K562 (cell line): ENCODE results near the gene OSGEPL1. TPM values are rescaled to one million over a fixed set of nuclear protein-coding genes. Genes with fewer than 3 reads are reported as not detected.

ENCODE experiments used
- ATAC-seq: fragments of 200-7000 bp; cut with Tn5 transposase; 3 replicates; pipeline ENCODE4 v1.9.1; 2020; ENCODE audit warnings: moderate library complexity
- BruUV-seq: library from RNA; stranded (reverse); fragments of 400-500 nt; replicated peaks from 2 replicates; lab custom pipeline; 2021; lab: Mats Ljungman, UMichigan
- CTCF ChIA-PET: fragments of 300-600 bp; formaldehyde crosslinking; extraction: SDS; loops from one replicate; lab custom pipeline; 2021; ENCODE audit warnings: low intra/inter-chr PET ratio; lab: Yijun Ruan, JAX
- POLR2A ChIA-PET: fragments of 300-600, 350-650 bp; sonication (Branson Sonifier 250); formaldehyde crosslinking; extraction: SDS; loops from one replicate; lab custom pipeline; 2021; ENCODE audit warnings: antibody characterized with exemption, inconsistent platforms; lab: Yijun Ruan, JAX
- DNase-seq, 4 experiments: peaks; one replicate each; pipeline versions ENCODE4 v3.0.0 to v3.0.0-alpha.2; 2011 to 2018; ENCODE audit warnings: low spot score in 3 of 4, mixed read lengths in 3 of 4; ENCODE audit errors: extremely low read depth in 1 of 4
- FAIRE-seq: peaks from 2 replicates; lab custom pipeline; 2011; peaks lifted over from hg19 to GRCh38; lab: Jason Lieb, UNC
- H2AFZ ChIP-seq: 2 replicates; pipeline ENCODE4 v1.6.0; 2011; ENCODE audit warnings: low read depth, low read length, control low read depth, inconsistent platforms
- H3K27ac ChIP-seq: fragments of 200-600 bp; 3 replicates; pipeline ENCODE4 v1.8.0; 2011; ENCODE audit warnings: low read depth, mild to moderate bottlenecking, control low read depth, inconsistent platforms, low read length, moderate library complexity, mixed read lengths; ENCODE audit errors: extremely low read depth
- H3K27me3 ChIP-seq, 2 experiments: fragments of 300-600 bp in 1 of 2; 2 replicates in 1 of 2; 3 replicates in 1 of 2; pipeline versions ENCODE4 v1.6.0 to v1.8.0; 2011; ENCODE audit warnings: inconsistent platforms in 2 of 2, low read length in 2 of 2, mild to moderate bottlenecking in 1 of 2, mixed read lengths in 1 of 2, moderate library complexity in 1 of 2; ENCODE audit not compliant: control insufficient read depth in 2 of 2, insufficient read depth in 2 of 2
- H3K36me3 ChIP-seq: fragments of 300-600 bp; 3 replicates; pipeline ENCODE4 v1.8.0; 2011; ENCODE audit warnings: mild to moderate bottlenecking, low read length, inconsistent platforms; ENCODE audit not compliant: control insufficient read depth, insufficient read depth
- H3K4me1 ChIP-seq, 2 experiments: fragments of 200-600 bp in 1 of 2; replicated peaks in 1 of 2; 2 replicates in 1 of 2; 3 replicates in 1 of 2; pipeline versions ENCODE4 v1.5.1 to v1.8.0; 2011; ENCODE audit warnings: inconsistent platforms in 2 of 2, low read length in 2 of 2, mild to moderate bottlenecking in 1 of 2, mixed read lengths in 1 of 2, moderate library complexity in 1 of 2; ENCODE audit not compliant: control insufficient read depth in 2 of 2, insufficient read depth in 2 of 2
- H3K4me2 ChIP-seq: 2 replicates; pipeline ENCODE4 v1.6.1; 2011; ENCODE audit warnings: low read length, control low read depth, inconsistent platforms, mixed read lengths; ENCODE audit not compliant: insufficient read depth
- H3K4me3 ChIP-seq: fragments of 200-600 bp; sonication (generic), shearing (Covaris generic); 2 replicates; pipeline ENCODE4 v1.5.1; 2016; ENCODE audit warnings: control low read depth, inconsistent platforms
- H3K79me2 ChIP-seq: fragments of 200-600 bp; 3 replicates; pipeline ENCODE4 v1.8.0; 2011; ENCODE audit warnings: low read length, inconsistent platforms; ENCODE audit not compliant: control insufficient read depth, insufficient read depth
- H3K9ac ChIP-seq, 2 experiments: 2 replicates each; pipeline versions ENCODE4 v1.6.0 to v1.6.1; 2011; ENCODE audit warnings: low read depth in 2 of 2, low read length in 2 of 2, control low read depth in 1 of 2, inconsistent platforms in 1 of 2, mild to moderate bottlenecking in 1 of 2, mixed read lengths in 1 of 2; ENCODE audit not compliant: insufficient read depth in 1 of 2
- H3K9me1 ChIP-seq: one replicate; pipeline ENCODE4 v1.6.0; 2011; ENCODE audit warnings: inconsistent platforms, mild to moderate bottlenecking, low read length, moderate library complexity; ENCODE audit not compliant: control insufficient read depth, insufficient read depth
- H3K9me3 ChIP-seq: replicated peaks from 2 replicates; pipeline ENCODE4 v1.5.1; 2011; ENCODE audit warnings: low read depth, low read length, inconsistent platforms; ENCODE audit not compliant: control insufficient read depth, insufficient read depth
- H4K20me1 ChIP-seq: replicated peaks from 2 replicates; pipeline ENCODE4 v1.6.1; 2011; ENCODE audit warnings: low read length, inconsistent platforms, mixed read lengths; ENCODE audit not compliant: control insufficient read depth, insufficient read depth
- CHD2 ChIP-seq: IDR thresholded peaks from 2 replicates; pipeline ENCODE4 v1.6.1; 2011; ENCODE audit warnings: low read depth, low read length
- DACH1 ChIP-seq: fragments of 450-650 bp; IDR thresholded peaks from 2 replicates; pipeline ENCODE4 v1.6.1; 2018; ENCODE audit not compliant: partially characterized antibody
- GMEB1 ChIP-seq: fragments of 250-450 bp; sonication (Bioruptor Pico); IDR thresholded peaks from 2 replicates; pipeline ENCODE4 v1.4.0; 2020; ENCODE audit warnings: mild to moderate bottlenecking
- MYNN ChIP-seq, 2 experiments: sonication (generic); formaldehyde crosslinking in 1 of 2; IDR thresholded peaks; 2 replicates each; pipeline versions ENCODE4 v1.5.0 to v1.6.1; 2016 to 2020; ENCODE audit warnings: antibody characterized with exemption in 1 of 2, missing genetic modification reagents in 1 of 2
- RBM17 ChIP-seq: fragments of 200-400 bp; formaldehyde crosslinking; IDR thresholded peaks from 2 replicates; pipeline ENCODE4 v1.6.1; 2017; ENCODE audit warnings: low read depth, mild to moderate bottlenecking, low read length, borderline replicate concordance
- TRIM25 ChIP-seq: fragments of 450-650 bp; IDR thresholded peaks from 2 replicates; pipeline ENCODE4 v1.7.0; 2016; ENCODE audit warnings: borderline replicate concordance
- ZNF12 ChIP-seq: sonication (generic); formaldehyde crosslinking; IDR thresholded peaks from 2 replicates; pipeline ENCODE4 v1.4.0; 2020; ENCODE audit warnings: mild to moderate bottlenecking, missing genetic modification reagents
- WGBS: fragments of 100-300 bp; shearing (Covaris generic); methylation state at CpG from one replicate; pipeline ENCODE4 v1.1.6; 2016; ENCODE audit warnings: low coverage, mixed read lengths; ENCODE audit not compliant: insufficient coverage; ENCODE audit errors: missing lambda C conversion rate; 5-methylcytosine and 5-hydroxymethylcytosine counted together
- in situ Hi-C: fragments of 300-500 bp; cut with MboI; formaldehyde crosslinking; loops from 4 replicates; pipeline ENCODE4 v1.15.0; 2018; ENCODE audit warnings: inconsistent platforms, mixed read lengths
- intact Hi-C: fragments of 100-400 bp; cut with micrococcal nuclease; formaldehyde crosslinking; loops from 2 replicates; pipeline ENCODE4 v1.14.2; 2022
- polyA plus RNA-seq, 8 experiments: library from polyadenylated mRNA; depleted of rRNA in 4 of 8; stranded (reverse) in 5 of 8; unstranded in 3 of 8; fragments of >200 nt; fragmentation: Nextera tagmentation in 2 of 8; fragmentation: Illumina TruSeq in 1 of 8; extraction: Ambion mirVana in 2 of 8; extraction: Trizol in 1 of 8; gene quantifications; 2 replicates each; pipeline versions ENCODE4 v1.2.1 to v1.2.3, GENCODE V29; 2011 to 2014; ENCODE audit warnings: inconsistent platforms in 1 of 8, missing spikeins in 1 of 8
- total RNA-seq, 7 experiments: library from RNA; depleted of rRNA in 6 of 7; stranded (reverse); fragments of >200 nt in 6 of 7; fragmentation: Illumina TruSeq in 2 of 7; extraction: Trizol in 2 of 7; gene quantifications; 2 replicates each; pipeline versions ENCODE4 v1.2.1 to v1.2.3, GENCODE V29; 2011 to 2021; ENCODE audit warnings: low replicate concordance in 1 of 7

OSGEPL1 gene
- total and polyA plus RNA-seq, 9 of the 15 experiments (the other 6 are each of a cell fraction or from before 2014, with no cell fraction given), result 2.5 to 10.8 (median 6.5) TPM

GRCh38 chr2:189762551-189763298, at the start of gene OSGEPL1 (continued):
- no peak; the same call in 1 of the 2 replicates for TF ChIP-seq MYNN (IDR thresholded peaks at IDR 0.05)
- TF ChIP-seq MYNN (CRISPR knock-in tag; IDR thresholded peaks at IDR 0.05), result no peak
- TF ChIP-seq ZNF12 (CRISPR knock-in tag), result no peak
- no peak for TF ChIP-seq TRIM25
- TF ChIP-seq GMEB1, result no peak
- no peak for TF ChIP-seq DACH1

- intact Hi-C loops, result loop anchor here (10.0 kb wide), 1 partner anchor 161 kb away; no protein-coding TSS in a partner anchor
- Histone ChIP-seq H3K27ac (no peak overlapping the region), H2AFZ (no peak overlapping the region), H3K9ac (no peak overlapping the region), H3K36me3 (peaks cover 59% of the 10 kb centered on the region), H3K4me3 (no peak overlapping the region), H3K4me2 (no peak overlapping the region), H3K27me3 (no peaks in the 10 kb centered on the region), H3K79me2 (no peaks in the 10 kb centered on the region; the same call in 2 of the 3 replicates), H4K20me1 (no peaks in the 10 kb centered on the region), H3K4me1 (no peaks in the 10 kb centered on the region), H3K9me3 (no peaks in the 10 kb centered on the region), H3K9me1 (no peaks in the 10 kb centered on the region)
- BruUV-seq, result no TSS peak
- ChIA-PET POLR2A (no interaction called here), CTCF (no interaction called here)
- 95% methylated on average over 3 of the region's 3 CpGs for WGBS
- no peak for FAIRE-seq
- no peak for TF ChIP-seq RBM17
- no peak for TF ChIP-seq CHD2
- in situ Hi-C loops, result no loop called here
- DNase-seq, result no peak
- no peak for ATAC-seq
Measured at GRCh38 chr2:189803431-189803830, 40.8 kb upstream of the OSGEPL1 start.
